GM23338 (cell line): ENCODE measurements around the gene KIAA0513. TPM values are rescaled to one million over a fixed set of nuclear protein-coding genes. Genes with fewer than 3 reads are reported as not detected.

Experiments
- ATAC-seq: fragments of 200-7000 bp; cut with Tn5 transposase; 3 replicates; pipeline ENCODE4 v1.9.1; 2020
- DNase-seq: peaks from one replicate; pipeline ENCODE4 v3.0.0-alpha.2; 2015; ENCODE audit warnings: low spot score
- H2AFZ ChIP-seq: fragments of 200-600 bp; sonication (generic); 2 replicates; pipeline ENCODE4 v1.8.0; 2016; ENCODE audit warnings: antibody characterized with exemption, mild to moderate bottlenecking, moderate library complexity
- H3F3A ChIP-seq: fragments of 200-600 bp; sonication (generic); replicated peaks from 2 replicates; pipeline ENCODE4 v1.8.0; 2017; ENCODE audit warnings: antibody characterized with exemption, mixed run types, low read depth
- H3K27ac ChIP-seq: fragments of 200-600 bp; sonication (generic); 2 replicates; pipeline ENCODE4 v1.6.1; 2016; ENCODE audit warnings: low read depth
- H3K27me3 ChIP-seq: fragments of 200-600 bp; sonication (generic); 2 replicates; pipeline ENCODE4 v1.8.0; 2016; ENCODE audit warnings: mild to moderate bottlenecking, mixed run types, moderate library complexity; ENCODE audit not compliant: insufficient read depth
- H3K36me3 ChIP-seq: fragments of 200-600 bp; sonication (generic); 2 replicates; pipeline ENCODE4 v1.8.0; 2016; ENCODE audit warnings: mild to moderate bottlenecking; ENCODE audit not compliant: insufficient read depth
- H3K4me1 ChIP-seq: fragments of 200-600 bp; sonication (generic); 2 replicates; pipeline ENCODE4 v1.8.0; 2016; ENCODE audit warnings: mild to moderate bottlenecking, moderate library complexity; ENCODE audit not compliant: insufficient read depth
- H3K4me2 ChIP-seq: fragments of 200-600 bp; sonication (generic); 2 replicates; pipeline ENCODE4 v1.7.1; 2017; ENCODE audit warnings: mixed run types
- H3K4me3 ChIP-seq: fragments of 200-600 bp; sonication (generic); 2 replicates; pipeline ENCODE4 v1.6.1; 2016; ENCODE audit warnings: mixed run types
- H3K79me2 ChIP-seq: fragments of 200-600 bp; sonication (generic); replicated peaks from 2 replicates; pipeline ENCODE4 v1.8.0; 2017; ENCODE audit warnings: mild to moderate bottlenecking; ENCODE audit not compliant: insufficient read depth
- H3K9me2 ChIP-seq: fragments of 200-600 bp; sonication (generic); 2 replicates; pipeline ENCODE4 v1.8.0; 2017; ENCODE audit not compliant: insufficient read depth
- H4K20me1 ChIP-seq: fragments of 200-600 bp; sonication (generic); replicated peaks from 2 replicates; pipeline ENCODE4 v1.8.0; 2017; ENCODE audit warnings: mild to moderate bottlenecking; ENCODE audit not compliant: insufficient read depth
- H3K27ac Mint-ChIP-seq: 2 replicates; pipeline ENCODE4 v1.8.0; 2020; ENCODE audit warnings: inconsistent platforms, mild to moderate bottlenecking, moderate library complexity, mixed read lengths
- H3K27me3 Mint-ChIP-seq: 3 replicates; pipeline ENCODE4 v1.8.0; 2022; ENCODE audit warnings: low read depth, mild to moderate bottlenecking, moderate library complexity, mixed read lengths, inconsistent platforms; ENCODE audit not compliant: insufficient read depth, poor library complexity
- H3K36me3 Mint-ChIP-seq: 3 replicates; pipeline ENCODE4 v1.8.0; 2021; ENCODE audit warnings: low read depth, mild to moderate bottlenecking, inconsistent platforms, moderate library complexity, mixed read lengths
- H3K4me1 Mint-ChIP-seq: 3 replicates; pipeline ENCODE4 v1.8.0; 2020; ENCODE audit warnings: mild to moderate bottlenecking, inconsistent platforms, mixed read lengths
- H3K4me3 Mint-ChIP-seq: 3 replicates; pipeline ENCODE4 v1.8.0; 2021; ENCODE audit warnings: moderate library complexity, mild to moderate bottlenecking, inconsistent platforms, mixed read lengths
- H3K9me3 Mint-ChIP-seq: 3 replicates; pipeline ENCODE4 v1.8.0; 2020; ENCODE audit warnings: moderate library complexity, mild to moderate bottlenecking, inconsistent platforms, mixed read lengths
- CREB1 ChIP-seq: fragments of 250-450 bp; sonication (Bioruptor Pico); IDR thresholded peaks from 2 replicates; pipeline ENCODE4 v1.5.0; 2020; ENCODE audit warnings: low read depth, mild to moderate bottlenecking, moderate library complexity
- EZH2 ChIP-seq: fragments of 200-600 bp; sonication (generic); IDR thresholded peaks from one replicate; pipeline ENCODE4 v1.8.0; 2017; ENCODE audit warnings: antibody characterized with exemption, mild to moderate bottlenecking, low read depth; ENCODE audit not compliant: unreplicated experiment
- EZH2phosphoT487 ChIP-seq: fragments of 200-600 bp; sonication (generic); IDR thresholded peaks from one replicate; pipeline ENCODE4 v1.8.1; 2018; ENCODE audit warnings: antibody characterized with exemption; ENCODE audit not compliant: unreplicated experiment
- JUNB ChIP-seq: IDR thresholded peaks from one replicate; pipeline ENCODE4 v1.6.1; 2016; ENCODE audit warnings: antibody characterized with exemption; ENCODE audit not compliant: unreplicated experiment
- NANOG ChIP-seq: IDR thresholded peaks from 2 replicates; pipeline ENCODE4 v1.6.1; 2016; ENCODE audit warnings: antibody characterized with exemption, borderline replicate concordance
- POLR2AphosphoS5 ChIP-seq: IDR thresholded peaks from 2 replicates; pipeline ENCODE4 v1.6.1; 2016; ENCODE audit warnings: antibody characterized with exemption, low read depth
- STAT1 ChIP-seq: IDR thresholded peaks from one replicate; pipeline ENCODE4 v1.6.1; 2016; ENCODE audit warnings: antibody characterized with exemption; ENCODE audit not compliant: unreplicated experiment
- ZNF114 ChIP-seq: fragments of 250-450 bp; sonication (Bioruptor Pico); IDR thresholded peaks from 2 replicates; pipeline ENCODE4 v1.5.0; 2020; ENCODE audit warnings: mild to moderate bottlenecking, moderate library complexity
- ZNF331 ChIP-seq: fragments of 250-450 bp; sonication (Bioruptor Pico); IDR thresholded peaks from 2 replicates; pipeline ENCODE4 v1.5.0; 2020; ENCODE audit warnings: low read depth, mild to moderate bottlenecking, moderate library complexity
- polyA plus RNA-seq: library from polyadenylated mRNA; unstranded; fragments of >200 nt; fragmentation: Nextera tagmentation; extraction: Ambion mirVana; gene quantifications from 2 replicates; pipeline ENCODE4 v1.2.1, GENCODE V29; 2016
- total RNA-seq: library from RNA; depleted of rRNA; stranded (reverse); fragments of >200 nt; shearing (Covaris generic); gene quantifications from 2 replicates; pipeline ENCODE4 v1.2.3, GENCODE V29; 2014
- TF ChIP-seq, protein P1 (sequence below), 2 experiments: fragments of 200-600 bp in 1 of 2; sonication (generic) in 1 of 2; conservative IDR thresholded peaks; 2 replicates each; pipeline versions ENCODE4 v1.5.1 to v1.6.1; 2016 to 2017; ENCODE audit warnings: antibody characterized with exemption in 2 of 2, low read depth in 2 of 2, mild to moderate bottlenecking in 2 of 2, moderate library complexity in 1 of 2
- TF ChIP-seq, protein P2 (sequence below): IDR thresholded peaks from one replicate; pipeline ENCODE4 v1.6.1; 2018; ENCODE audit warnings: antibody characterized with exemption; ENCODE audit not compliant: unreplicated experiment
- TF ChIP-seq, protein P3 (sequence below): fragments of 250-450 bp; sonication (Bioruptor Pico); IDR thresholded peaks from 2 replicates; pipeline ENCODE4 v1.5.0; 2020; ENCODE audit warnings: mild to moderate bottlenecking, moderate library complexity
- TF ChIP-seq, protein P4 (sequence below): IDR thresholded peaks from 2 replicates; pipeline ENCODE4 v1.6.1; 2016; ENCODE audit warnings: antibody characterized with exemption

KIAA0513 gene
- total and polyA plus RNA-seq, 2 experiments from 2014 or later: 2.1 to 8.7 TPM

DNA sequence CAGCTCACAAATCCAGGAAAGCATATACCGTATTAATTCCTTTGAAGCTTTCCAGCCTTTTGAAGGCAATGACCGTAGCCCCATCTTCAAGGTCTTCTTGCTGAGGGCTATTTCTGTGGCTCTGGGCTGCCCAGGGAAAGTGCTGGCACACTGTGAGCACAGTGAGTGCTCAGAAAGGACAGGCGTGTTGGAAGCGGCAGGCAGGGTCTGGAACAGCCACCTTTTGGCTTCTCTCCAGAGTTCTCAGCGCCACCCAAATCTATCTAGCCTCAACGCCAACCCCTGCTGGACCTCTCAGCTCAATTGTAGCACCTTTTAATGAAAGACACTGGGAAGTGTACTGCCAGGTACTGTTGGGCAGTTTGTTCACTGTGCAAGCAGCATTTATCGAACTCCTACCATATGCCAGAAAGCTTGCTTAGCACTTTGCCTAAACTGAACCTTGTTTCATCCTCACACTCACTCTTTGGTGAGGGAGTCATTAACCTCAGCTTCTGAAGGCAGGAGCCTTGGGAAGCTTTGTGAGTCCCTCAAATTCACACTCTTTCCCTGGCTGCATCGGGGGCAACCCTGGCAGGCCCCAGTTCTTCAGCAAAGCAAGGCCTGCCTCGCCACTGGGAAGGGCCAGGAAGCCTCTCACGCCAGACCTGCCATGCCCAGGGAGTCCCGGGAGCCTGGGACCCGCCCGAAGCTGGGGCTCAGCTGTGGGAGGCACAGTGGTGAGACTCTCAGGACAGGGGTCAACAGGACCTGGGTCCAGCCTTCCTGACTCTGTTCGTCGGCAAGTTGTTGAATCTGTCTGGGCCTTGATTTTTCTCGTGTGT is 98.2 kb downstream of the KIAA0513 start:
- H3K27me3 ChIP-seq: no peaks in the 10 kb centered on the region
- ATAC-seq (peak; percentile 20), DNase-seq (no peak)
- Mint-ChIP-seq H3K27me3 (peaks cover 19% of the 10 kb centered on the region), H3K36me3 (0 out of 3 replicates have a peak, but pooled peaks cover 2% of the 10 kb centered on the region), H3K9me3 (0 out of 3 replicates have a peak, but pooled peaks cover 5% of the 10 kb centered on the region), H3K27ac (peak overlapping the region; percentile 59; the same call in 1 of the 2 replicates), H3K4me1 (peaks cover 37% of the 10 kb centered on the region), H3K4me3 (no peak overlapping the region)
- TF ChIP-seq EZH2 (no peak), STAT1 (no peak), JUNB (no peak), ZNF331 (CRISPR knock-in tag) (no peak), NANOG (no peak), CREB1 (CRISPR knock-in tag) (no peak), ZNF114 (CRISPR knock-in tag) (no peak), EZH2phosphoT487 (no peak), POLR2AphosphoS5 (no peak)
- TF ChIP-seq, protein P1, sequence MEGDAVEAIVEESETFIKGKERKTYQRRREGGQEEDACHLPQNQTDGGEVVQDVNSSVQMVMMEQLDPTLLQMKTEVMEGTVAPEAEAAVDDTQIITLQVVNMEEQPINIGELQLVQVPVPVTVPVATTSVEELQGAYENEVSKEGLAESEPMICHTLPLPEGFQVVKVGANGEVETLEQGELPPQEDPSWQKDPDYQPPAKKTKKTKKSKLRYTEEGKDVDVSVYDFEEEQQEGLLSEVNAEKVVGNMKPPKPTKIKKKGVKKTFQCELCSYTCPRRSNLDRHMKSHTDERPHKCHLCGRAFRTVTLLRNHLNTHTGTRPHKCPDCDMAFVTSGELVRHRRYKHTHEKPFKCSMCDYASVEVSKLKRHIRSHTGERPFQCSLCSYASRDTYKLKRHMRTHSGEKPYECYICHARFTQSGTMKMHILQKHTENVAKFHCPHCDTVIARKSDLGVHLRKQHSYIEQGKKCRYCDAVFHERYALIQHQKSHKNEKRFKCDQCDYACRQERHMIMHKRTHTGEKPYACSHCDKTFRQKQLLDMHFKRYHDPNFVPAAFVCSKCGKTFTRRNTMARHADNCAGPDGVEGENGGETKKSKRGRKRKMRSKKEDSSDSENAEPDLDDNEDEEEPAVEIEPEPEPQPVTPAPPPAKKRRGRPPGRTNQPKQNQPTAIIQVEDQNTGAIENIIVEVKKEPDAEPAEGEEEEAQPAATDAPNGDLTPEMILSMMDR (conservative IDR thresholded peaks at IDR 0.05; ENCODE audit: low read depth in 2 of 2): no peak
- TF ChIP-seq, protein P2, sequence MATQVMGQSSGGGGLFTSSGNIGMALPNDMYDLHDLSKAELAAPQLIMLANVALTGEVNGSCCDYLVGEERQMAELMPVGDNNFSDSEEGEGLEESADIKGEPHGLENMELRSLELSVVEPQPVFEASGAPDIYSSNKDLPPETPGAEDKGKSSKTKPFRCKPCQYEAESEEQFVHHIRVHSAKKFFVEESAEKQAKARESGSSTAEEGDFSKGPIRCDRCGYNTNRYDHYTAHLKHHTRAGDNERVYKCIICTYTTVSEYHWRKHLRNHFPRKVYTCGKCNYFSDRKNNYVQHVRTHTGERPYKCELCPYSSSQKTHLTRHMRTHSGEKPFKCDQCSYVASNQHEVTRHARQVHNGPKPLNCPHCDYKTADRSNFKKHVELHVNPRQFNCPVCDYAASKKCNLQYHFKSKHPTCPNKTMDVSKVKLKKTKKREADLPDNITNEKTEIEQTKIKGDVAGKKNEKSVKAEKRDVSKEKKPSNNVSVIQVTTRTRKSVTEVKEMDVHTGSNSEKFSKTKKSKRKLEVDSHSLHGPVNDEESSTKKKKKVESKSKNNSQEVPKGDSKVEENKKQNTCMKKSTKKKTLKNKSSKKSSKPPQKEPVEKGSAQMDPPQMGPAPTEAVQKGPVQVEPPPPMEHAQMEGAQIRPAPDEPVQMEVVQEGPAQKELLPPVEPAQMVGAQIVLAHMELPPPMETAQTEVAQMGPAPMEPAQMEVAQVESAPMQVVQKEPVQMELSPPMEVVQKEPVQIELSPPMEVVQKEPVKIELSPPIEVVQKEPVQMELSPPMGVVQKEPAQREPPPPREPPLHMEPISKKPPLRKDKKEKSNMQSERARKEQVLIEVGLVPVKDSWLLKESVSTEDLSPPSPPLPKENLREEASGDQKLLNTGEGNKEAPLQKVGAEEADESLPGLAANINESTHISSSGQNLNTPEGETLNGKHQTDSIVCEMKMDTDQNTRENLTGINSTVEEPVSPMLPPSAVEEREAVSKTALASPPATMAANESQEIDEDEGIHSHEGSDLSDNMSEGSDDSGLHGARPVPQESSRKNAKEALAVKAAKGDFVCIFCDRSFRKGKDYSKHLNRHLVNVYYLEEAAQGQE: no peak
- TF ChIP-seq, protein P3, sequence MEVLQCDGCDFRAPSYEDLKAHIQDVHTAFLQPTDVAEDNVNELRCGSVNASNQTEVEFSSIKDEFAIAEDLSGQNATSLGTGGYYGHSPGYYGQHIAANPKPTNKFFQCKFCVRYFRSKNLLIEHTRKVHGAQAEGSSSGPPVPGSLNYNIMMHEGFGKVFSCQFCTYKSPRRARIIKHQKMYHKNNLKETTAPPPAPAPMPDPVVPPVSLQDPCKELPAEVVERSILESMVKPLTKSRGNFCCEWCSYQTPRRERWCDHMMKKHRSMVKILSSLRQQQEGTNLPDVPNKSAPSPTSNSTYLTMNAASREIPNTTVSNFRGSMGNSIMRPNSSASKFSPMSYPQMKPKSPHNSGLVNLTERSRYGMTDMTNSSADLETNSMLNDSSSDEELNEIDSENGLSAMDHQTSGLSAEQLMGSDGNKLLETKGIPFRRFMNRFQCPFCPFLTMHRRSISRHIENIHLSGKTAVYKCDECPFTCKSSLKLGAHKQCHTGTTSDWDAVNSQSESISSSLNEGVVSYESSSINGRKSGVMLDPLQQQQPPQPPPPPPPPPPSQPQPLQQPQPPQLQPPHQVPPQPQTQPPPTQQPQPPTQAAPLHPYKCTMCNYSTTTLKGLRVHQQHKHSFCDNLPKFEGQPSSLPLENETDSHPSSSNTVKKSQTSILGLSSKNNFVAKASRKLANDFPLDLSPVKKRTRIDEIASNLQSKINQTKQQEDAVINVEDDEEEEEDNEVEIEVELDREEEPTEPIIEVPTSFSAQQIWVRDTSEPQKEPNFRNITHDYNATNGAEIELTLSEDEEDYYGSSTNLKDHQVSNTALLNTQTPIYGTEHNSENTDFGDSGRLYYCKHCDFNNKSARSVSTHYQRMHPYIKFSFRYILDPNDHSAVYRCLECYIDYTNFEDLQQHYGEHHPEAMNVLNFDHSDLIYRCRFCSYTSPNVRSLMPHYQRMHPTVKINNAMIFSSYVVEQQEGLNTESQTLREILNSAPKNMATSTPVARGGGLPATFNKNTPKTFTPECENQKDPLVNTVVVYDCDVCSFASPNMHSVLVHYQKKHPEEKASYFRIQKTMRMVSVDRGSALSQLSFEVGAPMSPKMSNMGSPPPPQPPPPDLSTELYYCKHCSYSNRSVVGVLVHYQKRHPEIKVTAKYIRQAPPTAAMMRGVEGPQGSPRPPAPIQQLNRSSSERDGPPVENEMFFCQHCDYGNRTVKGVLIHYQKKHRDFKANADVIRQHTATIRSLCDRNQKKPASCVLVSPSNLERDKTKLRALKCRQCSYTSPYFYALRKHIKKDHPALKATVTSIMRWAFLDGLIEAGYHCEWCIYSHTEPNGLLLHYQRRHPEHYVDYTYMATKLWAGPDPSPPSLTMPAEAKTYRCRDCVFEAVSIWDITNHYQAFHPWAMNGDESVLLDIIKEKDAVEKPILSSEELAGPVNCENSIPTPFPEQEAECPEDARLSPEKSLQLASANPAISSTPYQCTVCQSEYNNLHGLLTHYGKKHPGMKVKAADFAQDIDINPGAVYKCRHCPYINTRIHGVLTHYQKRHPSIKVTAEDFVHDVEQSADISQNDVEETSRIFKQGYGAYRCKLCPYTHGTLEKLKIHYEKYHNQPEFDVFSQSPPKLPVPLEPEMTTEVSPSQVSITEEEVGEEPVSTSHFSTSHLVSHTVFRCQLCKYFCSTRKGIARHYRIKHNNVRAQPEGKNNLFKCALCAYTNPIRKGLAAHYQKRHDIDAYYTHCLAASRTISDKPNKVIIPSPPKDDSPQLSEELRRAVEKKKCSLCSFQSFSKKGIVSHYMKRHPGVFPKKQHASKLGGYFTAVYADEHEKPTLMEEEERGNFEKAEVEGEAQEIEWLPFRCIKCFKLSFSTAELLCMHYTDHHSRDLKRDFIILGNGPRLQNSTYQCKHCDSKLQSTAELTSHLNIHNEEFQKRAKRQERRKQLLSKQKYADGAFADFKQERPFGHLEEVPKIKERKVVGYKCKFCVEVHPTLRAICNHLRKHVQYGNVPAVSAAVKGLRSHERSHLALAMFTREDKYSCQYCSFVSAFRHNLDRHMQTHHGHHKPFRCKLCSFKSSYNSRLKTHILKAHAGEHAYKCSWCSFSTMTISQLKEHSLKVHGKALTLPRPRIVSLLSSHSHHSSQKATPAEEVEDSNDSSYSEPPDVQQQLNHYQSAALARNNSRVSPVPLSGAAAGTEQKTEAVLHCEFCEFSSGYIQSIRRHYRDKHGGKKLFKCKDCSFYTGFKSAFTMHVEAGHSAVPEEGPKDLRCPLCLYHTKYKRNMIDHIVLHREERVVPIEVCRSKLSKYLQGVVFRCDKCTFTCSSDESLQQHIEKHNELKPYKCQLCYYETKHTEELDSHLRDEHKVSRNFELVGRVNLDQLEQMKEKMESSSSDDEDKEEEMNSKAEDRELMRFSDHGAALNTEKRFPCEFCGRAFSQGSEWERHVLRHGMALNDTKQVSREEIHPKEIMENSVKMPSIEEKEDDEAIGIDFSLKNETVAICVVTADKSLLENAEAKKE (CRISPR knock-in tag): no peak
- TF ChIP-seq, protein P4, sequence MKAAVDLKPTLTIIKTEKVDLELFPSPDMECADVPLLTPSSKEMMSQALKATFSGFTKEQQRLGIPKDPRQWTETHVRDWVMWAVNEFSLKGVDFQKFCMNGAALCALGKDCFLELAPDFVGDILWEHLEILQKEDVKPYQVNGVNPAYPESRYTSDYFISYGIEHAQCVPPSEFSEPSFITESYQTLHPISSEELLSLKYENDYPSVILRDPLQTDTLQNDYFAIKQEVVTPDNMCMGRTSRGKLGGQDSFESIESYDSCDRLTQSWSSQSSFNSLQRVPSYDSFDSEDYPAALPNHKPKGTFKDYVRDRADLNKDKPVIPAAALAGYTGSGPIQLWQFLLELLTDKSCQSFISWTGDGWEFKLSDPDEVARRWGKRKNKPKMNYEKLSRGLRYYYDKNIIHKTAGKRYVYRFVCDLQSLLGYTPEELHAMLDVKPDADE: no peak
- no peaks in the 10 kb centered on the region for H3K9me2 ChIP-seq
- no peaks in the 10 kb centered on the region for H3K79me2 ChIP-seq
- no peak overlapping the region; the same call in 1 of the 2 replicates for H2AFZ ChIP-seq
- H3K4me2 ChIP-seq: peak overlapping the region; percentile 75; the same call in 1 of the 2 replicates
- peaks cover 15% of the 10 kb centered on the region; the same call in 1 of the 2 replicates for H3F3A ChIP-seq
- no peaks in the 10 kb centered on the region for H4K20me1 ChIP-seq
- no peaks in the 10 kb centered on the region for H3K36me3 ChIP-seq
- no peak overlapping the region for H3K27ac ChIP-seq
- no peak overlapping the region for H3K4me3 ChIP-seq
- peaks cover 26% of the 10 kb centered on the region for H3K4me1 ChIP-seq
